GM10248 (cell line): Measurements from ENCODE around the gene DIP2A.

Experiments
- CTCF ChIA-PET: fragments of 300-600 bp; sonication (Branson Sonifier 250); formaldehyde crosslinking; extraction: SDS; loops from one replicate; lab custom pipeline; 2021; ENCODE audit warnings: antibody characterized with exemption; lab: Yijun Ruan, JAX
- POLR2A ChIA-PET: fragments of 350-650 bp; sonication (Branson Sonifier 250); formaldehyde crosslinking; extraction: SDS; loops from one replicate; lab custom pipeline; 2020; ENCODE audit warnings: antibody characterized with exemption; lab: Yijun Ruan, JAX
- DNase-seq: peaks from one replicate; pipeline ENCODE4 v3.0.0; 2012; ENCODE audit errors: extremely low spot score
- TF ChIP-seq, protein P1 (sequence below): IDR thresholded peaks from 2 replicates; pipeline ENCODE4 v1.5.1; 2012; ENCODE audit warnings: mild to moderate bottlenecking, low read depth; ENCODE audit errors: extremely low read depth, missing control alignments, control extremely low read depth

Gene DIP2A

DNA sequence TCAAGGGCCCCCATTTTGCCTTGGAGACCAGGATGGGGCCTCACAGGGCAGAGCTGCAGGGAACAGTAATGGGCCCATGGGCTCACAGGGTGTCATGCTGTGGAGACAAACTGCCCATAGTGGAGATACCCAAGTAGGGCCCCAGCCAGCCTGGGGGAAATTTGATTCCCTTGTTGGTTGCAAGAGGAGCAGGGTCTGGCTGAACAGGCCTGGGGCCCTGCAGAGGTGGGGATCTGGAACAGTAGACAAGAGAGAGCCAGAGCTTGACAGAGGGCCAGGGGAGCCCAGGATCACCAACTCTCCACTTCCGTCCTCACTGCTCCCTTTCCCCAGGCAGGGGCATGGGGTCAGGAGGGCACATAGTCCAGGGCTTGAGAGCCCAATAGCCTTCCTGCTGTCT lies 137.5 kb downstream of the DIP2A start:
- DNase-seq, result no peak
- ChIA-PET CTCF (no interaction called here), POLR2A (no interaction called here)

GRCh38 chr21:46597031-46597430 lies 138.3 kb downstream of the DIP2A start:
- CTCF ChIA-PET, result interaction anchor here (1.1 kb wide), 1 partner anchor 25 kb away, joined by 3 read pairs; no protein-coding TSS in a partner anchor
- POLR2A ChIA-PET, result interaction anchor here (0.5 kb wide), 1 partner anchor 18 kb away, joined by 3 read pairs; no protein-coding TSS in a partner anchor

More for the DNA sequence above, 137.5 kb downstream of the DIP2A start:
- TF ChIP-seq, protein P1, sequence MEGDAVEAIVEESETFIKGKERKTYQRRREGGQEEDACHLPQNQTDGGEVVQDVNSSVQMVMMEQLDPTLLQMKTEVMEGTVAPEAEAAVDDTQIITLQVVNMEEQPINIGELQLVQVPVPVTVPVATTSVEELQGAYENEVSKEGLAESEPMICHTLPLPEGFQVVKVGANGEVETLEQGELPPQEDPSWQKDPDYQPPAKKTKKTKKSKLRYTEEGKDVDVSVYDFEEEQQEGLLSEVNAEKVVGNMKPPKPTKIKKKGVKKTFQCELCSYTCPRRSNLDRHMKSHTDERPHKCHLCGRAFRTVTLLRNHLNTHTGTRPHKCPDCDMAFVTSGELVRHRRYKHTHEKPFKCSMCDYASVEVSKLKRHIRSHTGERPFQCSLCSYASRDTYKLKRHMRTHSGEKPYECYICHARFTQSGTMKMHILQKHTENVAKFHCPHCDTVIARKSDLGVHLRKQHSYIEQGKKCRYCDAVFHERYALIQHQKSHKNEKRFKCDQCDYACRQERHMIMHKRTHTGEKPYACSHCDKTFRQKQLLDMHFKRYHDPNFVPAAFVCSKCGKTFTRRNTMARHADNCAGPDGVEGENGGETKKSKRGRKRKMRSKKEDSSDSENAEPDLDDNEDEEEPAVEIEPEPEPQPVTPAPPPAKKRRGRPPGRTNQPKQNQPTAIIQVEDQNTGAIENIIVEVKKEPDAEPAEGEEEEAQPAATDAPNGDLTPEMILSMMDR, result no peak

DNA sequence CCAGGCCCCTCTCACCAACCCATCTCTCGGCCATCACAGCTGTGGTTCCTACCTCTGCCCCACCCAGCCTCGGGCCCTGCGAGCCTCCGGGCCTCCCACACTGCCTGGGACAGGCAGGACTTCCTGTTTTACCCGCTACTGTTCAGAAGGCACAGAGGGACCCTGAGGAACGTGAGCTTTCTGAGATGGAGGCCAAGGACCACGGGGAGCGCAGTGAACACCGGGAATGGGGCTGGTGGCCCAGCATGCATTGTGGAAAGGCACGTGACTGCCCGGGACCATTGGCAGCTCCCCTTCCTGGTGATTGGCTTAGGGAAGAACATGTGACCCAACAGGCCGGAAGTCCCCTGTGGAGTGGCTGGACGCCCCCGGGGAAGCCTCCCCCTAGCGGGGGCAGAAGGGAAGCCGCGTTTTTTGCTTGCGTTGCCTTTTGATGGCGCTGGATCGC lies 139.2 kb downstream of the DIP2A start:
- ChIA-PET POLR2A (no interaction called here), CTCF (interaction anchor here (1.1 kb wide), 1 partner anchor 26 kb away, joined by 3 read pairs; no protein-coding TSS in a partner anchor)
- TF ChIP-seq, protein P1, result no peak
- peak; percentile 11 for DNase-seq

More at GRCh38 chr21:46597031-46597430, 138.3 kb downstream of the DIP2A start:
- TF ChIP-seq, protein P1, result no peak
- peak; percentile 11 for DNase-seq

DNA sequence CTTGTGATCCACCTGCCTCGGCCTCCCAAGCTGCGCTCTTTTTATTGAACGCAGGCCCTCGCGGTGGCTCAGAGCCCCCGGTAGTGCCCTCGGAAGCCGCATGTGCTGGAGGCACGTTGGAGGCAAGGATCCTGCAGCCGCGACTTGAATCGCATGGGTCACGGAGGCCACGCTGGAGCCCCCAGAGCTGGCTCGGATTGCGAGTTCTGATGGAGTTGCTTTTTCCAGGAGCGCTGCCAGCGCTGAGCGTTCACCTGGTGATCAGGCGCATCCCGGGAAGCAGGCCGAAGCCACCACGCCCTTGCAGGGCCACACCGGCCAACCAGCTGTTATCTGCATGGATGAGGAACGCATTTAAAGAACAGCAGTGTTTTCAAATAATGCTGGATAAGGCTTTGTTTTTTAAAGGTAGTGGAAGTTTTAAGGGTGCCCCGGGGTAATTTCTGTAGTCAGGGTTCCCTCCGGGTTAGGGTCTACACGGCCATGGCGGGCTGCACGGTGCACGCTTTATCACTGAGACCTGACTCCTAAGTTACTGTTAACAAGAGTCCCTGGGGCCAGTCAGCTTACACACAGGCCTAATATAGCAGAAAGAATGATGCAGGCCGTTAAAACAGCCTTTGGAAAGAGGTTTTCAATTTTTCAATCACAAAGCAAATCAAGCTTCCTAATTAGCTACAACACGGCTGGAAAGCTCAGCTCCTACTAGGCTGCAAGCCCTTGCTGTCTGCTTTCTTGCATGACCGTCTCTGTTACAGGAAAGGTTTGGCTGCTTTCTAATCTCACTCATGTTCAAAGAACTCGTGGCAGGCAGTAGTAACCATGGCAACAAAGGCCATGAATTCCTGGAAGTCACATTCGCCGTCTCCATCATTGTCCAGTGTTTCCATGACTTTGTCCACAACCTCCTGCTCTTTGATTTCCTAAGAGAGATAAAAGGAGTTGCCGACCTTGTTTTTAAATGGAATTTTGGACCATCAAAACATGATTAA lies 140.2 kb downstream of the DIP2A start:
- ChIA-PET POLR2A (no interaction called here), CTCF (interaction anchor here (1.5 kb wide), 1 partner anchor 18 kb away, joined by 4 read pairs; no protein-coding TSS in a partner anchor)
- peak; percentile 7 for DNase-seq
- TF ChIP-seq, protein P1, result no peak

DNA sequence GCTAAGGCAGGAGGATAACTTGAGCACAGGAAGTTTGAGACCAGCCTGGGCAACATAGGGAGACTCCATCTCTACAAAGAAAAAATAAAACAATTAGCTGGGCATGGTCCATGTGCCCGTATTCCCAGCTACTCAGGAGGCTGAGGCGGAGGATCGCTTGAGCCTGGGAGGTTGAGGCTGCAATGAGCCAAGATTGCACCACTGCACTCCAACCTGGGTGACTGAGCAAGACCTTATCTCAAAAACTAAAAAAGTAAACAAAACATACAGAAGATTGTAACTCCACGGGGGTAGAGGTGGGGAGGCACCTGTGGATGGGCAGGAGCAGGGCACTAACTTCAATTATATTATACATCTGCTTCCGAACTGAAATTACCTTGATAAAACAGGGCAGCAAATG lies 141.6 kb downstream of the DIP2A start:
- ChIA-PET POLR2A (no interaction called here), CTCF (interaction anchor here (1.3 to 1.5 kb wide), 2 partner anchors 18 to 20 kb away, joined by 3 to 4 read pairs; no protein-coding TSS in a partner anchor)
- no peak for DNase-seq
- TF ChIP-seq, protein P1, result no peak

- ChIA-PET POLR2A (no interaction called here), CTCF (interaction anchor here (1.3 kb wide), 1 partner anchor 19 kb away, joined by 3 read pairs; no protein-coding TSS in a partner anchor)
- TF ChIP-seq, protein P1, result no peak
- DNase-seq, result no peak
Observed at GRCh38 chr21:46600978-46601377, 142.3 kb downstream of the DIP2A start.
